K562 (cell line): ENCODE measurements around the gene ZNF480. TPM values are rescaled to one million over a fixed set of nuclear protein-coding genes. Genes with fewer than 3 reads are reported as not detected.

Experiments used
- ATAC-seq: fragments of 200-7000 bp; cut with Tn5 transposase; 3 replicates; pipeline ENCODE4 v1.9.1; 2020; ENCODE audit warnings: moderate library complexity
- BruUV-seq: library from RNA; stranded (reverse); fragments of 400-500 nt; replicated peaks from 2 replicates; lab custom pipeline; 2021; lab: Mats Ljungman, UMichigan
- CTCF ChIA-PET: fragments of 300-600 bp; formaldehyde crosslinking; extraction: SDS; loops from one replicate; lab custom pipeline; 2021; ENCODE audit warnings: low intra/inter-chr PET ratio; lab: Yijun Ruan, JAX
- POLR2A ChIA-PET: fragments of 300-600, 350-650 bp; sonication (Branson Sonifier 250); formaldehyde crosslinking; extraction: SDS; loops from one replicate; lab custom pipeline; 2021; ENCODE audit warnings: antibody characterized with exemption, inconsistent platforms; lab: Yijun Ruan, JAX
- DNase-seq, 4 experiments: peaks; one replicate each; pipeline versions ENCODE4 v3.0.0 to v3.0.0-alpha.2; 2011 to 2018; ENCODE audit warnings: low spot score in 3 of 4, mixed read lengths in 3 of 4; ENCODE audit errors: extremely low read depth in 1 of 4
- FAIRE-seq: peaks from 2 replicates; lab custom pipeline; 2011; peaks lifted over from hg19 to GRCh38; lab: Jason Lieb, UNC
- H2AFZ ChIP-seq: 2 replicates; pipeline ENCODE4 v1.6.0; 2011; ENCODE audit warnings: low read depth, low read length, control low read depth, inconsistent platforms
- H3K27ac ChIP-seq: fragments of 200-600 bp; 3 replicates; pipeline ENCODE4 v1.8.0; 2011; ENCODE audit warnings: low read depth, mild to moderate bottlenecking, control low read depth, inconsistent platforms, low read length, moderate library complexity, mixed read lengths; ENCODE audit errors: extremely low read depth
- H3K27me3 ChIP-seq, 2 experiments: fragments of 300-600 bp in 1 of 2; 2 replicates in 1 of 2; 3 replicates in 1 of 2; pipeline versions ENCODE4 v1.6.0 to v1.8.0; 2011; ENCODE audit warnings: inconsistent platforms in 2 of 2, low read length in 2 of 2, mild to moderate bottlenecking in 1 of 2, mixed read lengths in 1 of 2, moderate library complexity in 1 of 2; ENCODE audit not compliant: control insufficient read depth in 2 of 2, insufficient read depth in 2 of 2
- H3K36me3 ChIP-seq: fragments of 300-600 bp; 3 replicates; pipeline ENCODE4 v1.8.0; 2011; ENCODE audit warnings: mild to moderate bottlenecking, low read length, inconsistent platforms; ENCODE audit not compliant: control insufficient read depth, insufficient read depth
- H3K4me1 ChIP-seq, 2 experiments: fragments of 200-600 bp in 1 of 2; replicated peaks in 1 of 2; 2 replicates in 1 of 2; 3 replicates in 1 of 2; pipeline versions ENCODE4 v1.5.1 to v1.8.0; 2011; ENCODE audit warnings: inconsistent platforms in 2 of 2, low read length in 2 of 2, mild to moderate bottlenecking in 1 of 2, mixed read lengths in 1 of 2, moderate library complexity in 1 of 2; ENCODE audit not compliant: control insufficient read depth in 2 of 2, insufficient read depth in 2 of 2
- H3K4me2 ChIP-seq: 2 replicates; pipeline ENCODE4 v1.6.1; 2011; ENCODE audit warnings: low read length, control low read depth, inconsistent platforms, mixed read lengths; ENCODE audit not compliant: insufficient read depth
- H3K4me3 ChIP-seq: fragments of 200-600 bp; sonication (generic), shearing (Covaris generic); 2 replicates; pipeline ENCODE4 v1.5.1; 2016; ENCODE audit warnings: control low read depth, inconsistent platforms
- H3K79me2 ChIP-seq: fragments of 200-600 bp; 3 replicates; pipeline ENCODE4 v1.8.0; 2011; ENCODE audit warnings: low read length, inconsistent platforms; ENCODE audit not compliant: control insufficient read depth, insufficient read depth
- H3K9ac ChIP-seq, 2 experiments: 2 replicates each; pipeline versions ENCODE4 v1.6.0 to v1.6.1; 2011; ENCODE audit warnings: low read depth in 2 of 2, low read length in 2 of 2, control low read depth in 1 of 2, inconsistent platforms in 1 of 2, mild to moderate bottlenecking in 1 of 2, mixed read lengths in 1 of 2; ENCODE audit not compliant: insufficient read depth in 1 of 2
- H3K9me1 ChIP-seq: one replicate; pipeline ENCODE4 v1.6.0; 2011; ENCODE audit warnings: inconsistent platforms, mild to moderate bottlenecking, low read length, moderate library complexity; ENCODE audit not compliant: control insufficient read depth, insufficient read depth
- H3K9me3 ChIP-seq: replicated peaks from 2 replicates; pipeline ENCODE4 v1.5.1; 2011; ENCODE audit warnings: low read depth, low read length, inconsistent platforms; ENCODE audit not compliant: control insufficient read depth, insufficient read depth
- H4K20me1 ChIP-seq: replicated peaks from 2 replicates; pipeline ENCODE4 v1.6.1; 2011; ENCODE audit warnings: low read length, inconsistent platforms, mixed read lengths; ENCODE audit not compliant: control insufficient read depth, insufficient read depth
- E2F4 ChIP-seq: sonication (generic); formaldehyde crosslinking; IDR thresholded peaks from 2 replicates; pipeline ENCODE4 v1.8.0; 2022; ENCODE audit warnings: mild to moderate bottlenecking, low read depth, missing genetic modification reagents
- ETS1 ChIP-seq: conservative IDR thresholded peaks from 2 replicates; pipeline ENCODE4 v1.6.1; 2011; ENCODE audit warnings: low read depth, mild to moderate bottlenecking, low read length; ENCODE audit not compliant: control insufficient read depth
- NUFIP1 ChIP-seq: fragments of 450-650 bp; IDR thresholded peaks from 2 replicates; pipeline ENCODE4 v1.6.1; 2018; ENCODE audit not compliant: partially characterized antibody
- PRDM10 ChIP-seq: fragments of 450-650 bp; IDR thresholded peaks from 2 replicates; pipeline ENCODE4 v1.6.1; 2018; ENCODE audit not compliant: partially characterized antibody
- STAT5B ChIP-seq: fragments of 250-450 bp; sonication (Bioruptor Pico); IDR thresholded peaks from 2 replicates; pipeline ENCODE4 v1.8.0; 2021; ENCODE audit warnings: mild to moderate bottlenecking, inconsistent platforms
- TFE3 ChIP-seq: fragments of 450-650 bp; formaldehyde crosslinking; IDR thresholded peaks from 2 replicates; pipeline ENCODE4 v1.4.0; 2020; ENCODE audit warnings: mild to moderate bottlenecking, mixed read lengths
- ZNF589 ChIP-seq: fragments of 200-800 bp; sonication (Bioruptor generic); IDR thresholded peaks from 2 replicates; pipeline ENCODE4 v1.6.1; 2016; ENCODE audit warnings: low read depth, missing genetic modification characterization, missing compliant biosample characterization
- ZNF609 ChIP-seq: sonication (generic); formaldehyde crosslinking; IDR thresholded peaks from 2 replicates; pipeline ENCODE4 v1.8.1; 2023; ENCODE audit warnings: missing genetic modification reagents, mild to moderate bottlenecking, borderline replicate concordance
- ZNF717 ChIP-seq: fragments of 250-450 bp; sonication (Bioruptor Pico); IDR thresholded peaks from 2 replicates; pipeline ENCODE4 v1.5.0; 2021
- WGBS: fragments of 100-300 bp; shearing (Covaris generic); methylation state at CpG from one replicate; pipeline ENCODE4 v1.1.6; 2016; ENCODE audit warnings: low coverage, mixed read lengths; ENCODE audit not compliant: insufficient coverage; ENCODE audit errors: missing lambda C conversion rate; 5-methylcytosine and 5-hydroxymethylcytosine counted together
- in situ Hi-C: fragments of 300-500 bp; cut with MboI; formaldehyde crosslinking; loops from 4 replicates; pipeline ENCODE4 v1.15.0; 2018; ENCODE audit warnings: inconsistent platforms, mixed read lengths
- intact Hi-C: fragments of 100-400 bp; cut with micrococcal nuclease; formaldehyde crosslinking; loops from 2 replicates; pipeline ENCODE4 v1.14.2; 2022
- polyA plus RNA-seq, 8 experiments: library from polyadenylated mRNA; depleted of rRNA in 4 of 8; stranded (reverse) in 5 of 8; unstranded in 3 of 8; fragments of >200 nt; fragmentation: Nextera tagmentation in 2 of 8; fragmentation: Illumina TruSeq in 1 of 8; extraction: Ambion mirVana in 2 of 8; extraction: Trizol in 1 of 8; gene quantifications; 2 replicates each; pipeline versions ENCODE4 v1.2.1 to v1.2.3, GENCODE V29; 2011 to 2014; ENCODE audit warnings: inconsistent platforms in 1 of 8, missing spikeins in 1 of 8
- total RNA-seq, 7 experiments: library from RNA; depleted of rRNA in 6 of 7; stranded (reverse); fragments of >200 nt in 6 of 7; fragmentation: Illumina TruSeq in 2 of 7; extraction: Trizol in 2 of 7; gene quantifications; 2 replicates each; pipeline versions ENCODE4 v1.2.1 to v1.2.3, GENCODE V29; 2011 to 2021; ENCODE audit warnings: low replicate concordance in 1 of 7

Gene ZNF480
- total and polyA plus RNA-seq, 9 of the 15 experiments (the other 6 are each of a cell fraction or from before 2014, with no cell fraction given), result 10.4 to 31.1 (median 22.3) TPM

DNA sequence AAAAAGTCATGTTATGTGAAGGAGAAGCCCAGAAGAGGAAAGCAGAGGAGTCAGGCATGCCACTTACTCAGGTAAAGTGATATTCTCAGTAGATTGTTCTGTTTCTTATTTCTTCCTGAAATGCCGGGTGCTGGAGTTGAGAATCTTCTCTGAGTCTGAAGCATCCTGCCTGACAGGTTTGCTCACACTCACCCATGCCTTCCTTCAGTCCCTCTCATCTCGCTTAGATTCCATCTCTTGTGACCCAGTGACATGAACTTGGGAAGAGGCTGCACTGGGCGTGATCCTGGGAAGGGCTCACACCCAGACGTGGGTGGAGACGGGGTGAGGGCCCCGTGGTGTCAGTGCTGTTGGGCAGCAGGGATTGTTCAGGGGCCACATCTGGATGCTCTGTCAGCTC lies 19.5 kb upstream of the ZNF480 start:
- peaks cover 82% of the 10 kb centered on the region for H3K79me2 ChIP-seq
- CTCF ChIA-PET, result no interaction called here
- peaks cover 20% of the 10 kb centered on the region for H3K9me3 ChIP-seq
- intact Hi-C loops, result no loop called here
- WGBS, result 72% methylated on average over 5 of the region's 6 CpGs
- FAIRE-seq (no peak), ATAC-seq (no peak), DNase-seq (no peak)
- H3K4me2 ChIP-seq, result no peak overlapping the region
- POLR2A ChIA-PET, result no interaction called here
- H3K4me3 ChIP-seq, result no peak overlapping the region
- no peak overlapping the region for H2AFZ ChIP-seq
- no peaks in the 10 kb centered on the region for H3K27me3 ChIP-seq
- BruUV-seq, result no TSS peak
- peaks cover 24% of the 10 kb centered on the region; the same call in 2 of the 3 replicates for H3K36me3 ChIP-seq
- in situ Hi-C loops, result no loop called here
- H3K4me1 ChIP-seq, result no peaks in the 10 kb centered on the region; a peak in 1 of 5 replicates
- no peaks in the 10 kb centered on the region for H3K9me1 ChIP-seq
- no peak overlapping the region for H3K9ac ChIP-seq
- H4K20me1 ChIP-seq, result no peaks in the 10 kb centered on the region
- H3K27ac ChIP-seq, result no peak overlapping the region
- TF ChIP-seq ZNF717 (no peak), ETS1 (no peak), ZNF589 (CRISPR knock-in tag) (no peak), TFE3 (CRISPR knock-in tag) (no peak), E2F4 (CRISPR knock-in tag) (no peak), STAT5B (CRISPR knock-in tag) (no peak), PRDM10 (no peak), NUFIP1 (no peak), ZNF609 (CRISPR knock-in tag) (no peak)
